Erythroblast (primary cell): ENCODE results near the gene EYS.

Experiments used
- DNase-seq, 2 experiments: peaks; one replicate each; lab custom pipeline; 2025; lab: John Stamatoyannopoulos, UW
- GATA1 ChIP-seq: IDR thresholded peaks from 2 replicates; pipeline ENCODE4 v1.6.1; 2011; ENCODE audit warnings: low read depth, mild to moderate bottlenecking, control low read depth, low read length, moderate library complexity
- POLR2A ChIP-seq: IDR thresholded peaks from 2 replicates; pipeline ENCODE4 v1.6.1; 2011; ENCODE audit warnings: mild to moderate bottlenecking, low read length

Gene EYS

DNA sequence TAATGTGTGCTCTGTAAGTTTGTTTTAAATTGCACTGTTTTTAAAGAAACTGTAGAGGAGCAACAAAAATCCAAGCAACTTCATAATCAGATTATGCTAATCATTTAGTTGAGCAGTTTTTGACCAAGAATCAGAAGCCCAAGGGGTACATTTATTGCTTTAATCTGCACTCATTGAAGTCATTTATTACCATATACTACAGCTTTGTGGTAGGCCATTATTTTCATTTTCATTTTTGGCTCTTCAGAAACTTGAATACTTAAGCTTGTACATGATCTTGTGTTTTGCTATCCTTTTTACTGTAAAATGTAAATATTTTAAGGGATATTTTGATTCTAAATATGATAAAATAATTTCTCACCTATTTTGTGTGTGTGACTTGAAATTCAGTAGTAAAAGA, 1992.9 kb downstream of the EYS start:
- DNase-seq, result no peak
- TF ChIP-seq POLR2A, result no peak

DNA sequence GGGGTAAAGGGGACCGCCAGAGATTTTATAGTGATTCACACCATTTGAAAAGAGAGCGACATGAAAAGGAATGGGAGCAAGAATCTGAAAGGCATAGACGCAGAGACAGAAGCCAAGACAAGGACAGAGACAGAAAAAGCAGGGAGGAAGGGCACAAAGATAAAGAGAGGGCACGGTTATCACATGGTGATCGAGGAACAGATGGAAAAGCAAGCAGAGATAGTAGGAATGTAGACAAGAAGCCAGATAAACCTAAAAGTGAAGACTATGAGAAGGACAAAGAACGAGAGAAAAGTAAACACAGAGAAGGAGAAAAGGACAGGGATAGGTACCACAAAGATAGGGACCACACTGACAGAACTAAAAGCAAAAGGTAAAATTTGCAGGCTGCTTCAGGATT, 1993.7 kb downstream of the EYS start:
- TF ChIP-seq POLR2A (no peak), GATA1 (no peak)
- DNase-seq, result no peak

DNA sequence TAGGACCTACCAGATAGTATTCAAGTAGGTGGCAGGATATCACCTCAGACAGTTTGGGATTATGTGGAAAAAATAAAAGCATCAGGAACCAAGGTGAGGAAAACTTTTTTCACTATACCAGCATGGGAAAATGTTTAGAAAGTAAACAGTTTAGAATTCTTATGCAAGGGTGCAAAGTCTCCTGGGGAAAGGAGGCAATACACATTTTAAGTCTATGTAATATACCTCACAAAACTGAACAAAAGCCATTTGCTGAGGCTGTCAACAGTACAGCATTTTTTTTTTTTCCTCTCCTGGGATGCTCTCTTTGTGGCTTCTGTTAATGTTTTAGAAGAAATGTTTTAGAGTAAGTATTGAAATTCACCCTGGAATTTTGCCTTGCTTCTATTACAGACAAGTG, 1997.9 kb downstream of the EYS start:
- DNase-seq, result no peak
- TF ChIP-seq GATA1 (no peak), POLR2A (no peak)

DNA sequence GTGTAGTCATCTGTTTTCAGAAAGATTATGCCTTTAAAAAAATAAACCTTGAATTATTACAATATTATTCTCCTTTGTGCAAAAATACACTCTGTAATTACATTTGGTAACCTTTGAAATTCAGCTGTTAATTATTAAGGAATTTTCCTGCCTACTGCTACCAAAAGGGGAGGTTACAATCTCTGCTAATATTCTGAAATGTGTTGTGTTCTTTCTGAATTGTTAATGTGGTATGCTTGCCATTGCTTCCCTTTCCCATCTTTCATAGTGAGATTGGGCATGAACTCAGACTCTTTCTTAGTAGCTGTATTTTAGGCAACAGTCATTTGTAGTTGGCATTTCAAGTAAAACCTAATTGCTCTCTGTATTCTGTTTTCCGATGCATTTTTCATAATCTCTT, 1998.4 kb downstream of the EYS start:
- TF ChIP-seq POLR2A (no peak), GATA1 (no peak)
- DNase-seq, result no peak

DNA sequence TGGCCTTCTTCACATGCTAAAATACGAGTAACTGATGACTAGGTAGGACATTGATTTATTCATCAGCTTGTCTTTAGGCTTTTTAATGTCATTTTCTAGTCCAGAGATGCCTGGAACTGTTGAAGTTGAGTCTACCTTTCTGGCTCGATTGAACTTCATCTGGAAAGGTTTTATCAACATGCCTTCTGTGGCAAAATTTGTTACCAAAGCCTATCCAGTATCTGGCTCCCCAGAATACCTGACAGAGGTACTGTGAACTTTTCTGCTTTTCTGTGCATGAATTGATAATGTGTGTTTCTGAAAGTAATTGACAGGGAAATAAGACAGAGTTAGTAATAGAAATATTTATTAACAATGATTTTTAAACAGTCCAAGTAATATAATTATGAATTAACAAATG, 2000.4 kb downstream of the EYS start:
- TF ChIP-seq POLR2A (no peak), GATA1 (no peak)

DNA sequence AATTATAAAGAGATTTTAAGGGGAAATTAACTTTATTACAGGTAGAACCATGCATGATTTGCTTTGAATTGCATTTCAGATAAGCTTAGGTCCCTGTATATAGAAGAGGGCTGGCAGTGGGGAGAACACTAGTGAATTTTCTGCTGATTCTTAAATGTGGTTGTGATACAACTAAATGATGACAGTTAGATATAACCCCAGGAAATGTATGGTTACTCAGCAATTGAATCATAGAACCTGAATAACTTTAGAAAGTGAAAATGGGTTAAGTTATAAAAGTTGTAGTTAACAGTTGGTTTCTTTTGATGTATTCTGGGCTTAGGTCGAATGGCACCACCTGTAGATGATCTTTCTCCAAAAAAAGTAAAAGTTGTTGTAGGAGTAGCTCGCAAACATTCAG, 2001.3 kb downstream of the EYS start:
- TF ChIP-seq POLR2A (no peak), GATA1 (no peak)
- DNase-seq, result no peak

More for the DNA sequence above, 2000.4 kb downstream of the EYS start:
- DNase-seq, result no peak

DNA sequence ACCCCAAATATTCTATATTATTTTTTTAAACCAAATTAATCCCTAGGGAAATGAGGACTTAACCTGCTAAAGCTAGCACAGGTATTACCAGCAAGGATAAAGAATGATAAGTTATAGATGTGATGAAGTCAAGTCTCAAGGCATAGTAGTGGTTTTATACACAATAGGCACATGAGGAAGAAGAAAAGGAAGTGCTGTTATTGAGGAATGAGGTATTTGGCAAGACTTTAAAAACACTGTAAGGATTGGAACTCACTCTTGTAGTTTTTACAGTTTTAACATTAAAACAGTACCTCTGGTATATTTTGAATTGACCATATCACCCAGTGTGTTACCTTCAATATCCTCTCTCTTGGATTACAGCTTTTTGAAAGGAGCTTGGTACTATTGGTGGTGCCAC, 2016.8 kb downstream of the EYS start:
- DNase-seq, result no peak
- TF ChIP-seq POLR2A (no peak), GATA1 (no peak)

DNA sequence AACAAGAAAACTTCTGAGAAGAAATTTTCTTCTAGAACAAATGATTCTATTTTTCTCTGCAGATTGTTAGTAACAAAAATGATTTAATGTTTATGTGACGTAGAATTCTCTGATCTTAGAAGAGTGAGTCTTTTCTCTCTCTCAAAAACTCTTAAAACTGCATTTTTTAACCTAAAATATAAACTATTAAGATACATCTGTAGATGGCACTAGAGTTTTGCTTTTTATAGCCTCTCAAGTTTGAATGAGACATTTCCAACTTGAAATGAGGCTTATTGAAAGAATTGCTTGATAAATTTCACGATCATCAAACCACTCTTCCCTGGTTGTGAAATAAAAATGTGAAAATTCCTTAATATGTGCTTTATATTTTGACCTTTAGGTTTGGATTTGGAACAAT, 2017.6 kb downstream of the EYS start:
- no peak for TF ChIP-seq GATA1
- DNase-seq, result no peak

DNA sequence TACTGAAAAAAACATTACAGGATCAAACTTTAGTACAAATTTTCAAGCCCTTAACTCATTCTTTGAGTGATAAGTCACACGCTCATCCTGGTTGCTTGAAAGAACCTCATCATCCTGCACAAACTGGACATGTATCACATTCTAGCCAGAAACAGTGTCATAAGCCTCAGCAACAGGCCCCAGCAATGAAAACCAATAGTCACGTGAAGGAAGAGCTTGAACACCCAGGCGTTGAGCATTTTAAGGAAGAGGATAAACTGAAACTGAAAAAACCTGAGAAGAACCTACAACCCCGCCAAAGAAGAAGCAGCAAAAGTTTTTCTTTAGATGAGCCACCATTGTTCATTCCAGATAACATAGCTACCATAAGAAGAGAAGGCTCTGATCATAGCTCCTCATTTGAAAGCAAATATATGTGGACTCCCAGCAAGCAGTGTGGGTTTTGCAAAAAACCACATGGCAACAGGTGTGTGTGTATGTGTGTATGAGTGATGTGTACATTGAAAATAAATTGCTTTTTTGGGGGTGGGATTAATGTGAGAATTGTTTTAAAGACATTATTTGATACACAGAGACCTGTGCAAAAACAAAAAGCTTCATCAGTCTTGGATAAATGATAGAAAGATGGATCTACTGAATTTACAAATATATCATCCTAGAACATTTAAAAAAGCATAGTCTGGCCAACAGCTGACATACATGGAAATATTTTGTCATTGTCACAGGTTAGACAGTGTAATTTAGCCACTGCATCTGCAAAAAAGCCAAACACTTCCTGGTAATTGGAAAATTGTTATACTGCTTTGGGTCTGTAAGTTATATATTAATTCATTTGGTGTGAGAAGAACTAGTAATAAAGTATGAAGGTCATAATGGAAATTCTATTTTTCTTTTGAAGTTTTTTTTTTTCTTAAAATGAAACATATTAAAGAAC, 2021.3 kb downstream of the EYS start:
- DNase-seq, result no peak
- no peak for TF ChIP-seq POLR2A
- TF ChIP-seq GATA1, result no peak

DNA sequence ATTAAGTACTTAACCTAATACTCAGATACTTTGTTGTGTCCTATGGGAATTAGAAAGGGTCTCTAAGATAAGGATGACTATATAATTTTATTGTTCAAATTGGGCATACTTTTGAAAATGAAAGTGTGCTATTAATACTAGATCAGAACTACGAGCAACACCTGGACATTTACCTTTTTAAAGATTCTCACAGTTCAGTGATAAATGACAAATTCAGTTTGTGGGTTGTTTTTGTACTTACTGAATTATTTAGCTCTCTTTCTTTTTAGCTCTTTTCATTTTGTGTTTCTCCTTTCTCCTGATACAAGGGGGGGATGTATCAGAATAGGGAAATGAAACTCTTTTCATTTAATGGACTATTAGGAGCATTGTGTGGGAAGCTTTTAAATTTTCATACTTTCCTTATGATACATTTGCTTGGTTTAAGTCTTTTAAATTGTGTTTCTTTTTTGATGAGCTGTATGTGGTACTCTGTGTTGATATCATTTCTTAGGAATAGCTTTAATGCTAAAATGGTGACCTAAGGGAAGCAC, 2023.9 kb downstream of the EYS start:
- TF ChIP-seq GATA1 (no peak), POLR2A (no peak)

DNA sequence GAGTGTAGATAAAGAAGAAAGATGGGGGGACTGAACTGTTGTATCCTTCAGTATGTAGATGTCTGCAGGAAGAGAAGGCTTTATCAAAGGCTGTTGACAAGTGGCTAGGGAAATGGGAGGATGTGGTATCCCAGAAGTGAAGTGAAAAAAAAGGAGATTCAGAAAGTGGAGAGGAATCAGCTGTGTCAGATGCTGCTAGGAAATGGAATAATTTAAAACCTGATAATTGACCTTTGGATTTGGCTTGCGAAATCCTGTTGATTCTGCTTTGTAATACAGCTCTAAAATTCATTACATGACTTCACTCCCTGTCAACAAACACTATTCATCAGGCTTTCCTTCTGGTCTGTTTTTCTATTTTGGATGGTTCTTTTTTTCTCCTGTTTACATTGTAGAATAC, 2029.7 kb downstream of the EYS start:
- TF ChIP-seq GATA1, result no peak
- TF ChIP-seq POLR2A, result no peak
- DNase-seq, result peak in 1 of 2 experiments; percentile 38

More for the DNA sequence above, 2023.9 kb downstream of the EYS start:
- DNase-seq, result no peak

DNA sequence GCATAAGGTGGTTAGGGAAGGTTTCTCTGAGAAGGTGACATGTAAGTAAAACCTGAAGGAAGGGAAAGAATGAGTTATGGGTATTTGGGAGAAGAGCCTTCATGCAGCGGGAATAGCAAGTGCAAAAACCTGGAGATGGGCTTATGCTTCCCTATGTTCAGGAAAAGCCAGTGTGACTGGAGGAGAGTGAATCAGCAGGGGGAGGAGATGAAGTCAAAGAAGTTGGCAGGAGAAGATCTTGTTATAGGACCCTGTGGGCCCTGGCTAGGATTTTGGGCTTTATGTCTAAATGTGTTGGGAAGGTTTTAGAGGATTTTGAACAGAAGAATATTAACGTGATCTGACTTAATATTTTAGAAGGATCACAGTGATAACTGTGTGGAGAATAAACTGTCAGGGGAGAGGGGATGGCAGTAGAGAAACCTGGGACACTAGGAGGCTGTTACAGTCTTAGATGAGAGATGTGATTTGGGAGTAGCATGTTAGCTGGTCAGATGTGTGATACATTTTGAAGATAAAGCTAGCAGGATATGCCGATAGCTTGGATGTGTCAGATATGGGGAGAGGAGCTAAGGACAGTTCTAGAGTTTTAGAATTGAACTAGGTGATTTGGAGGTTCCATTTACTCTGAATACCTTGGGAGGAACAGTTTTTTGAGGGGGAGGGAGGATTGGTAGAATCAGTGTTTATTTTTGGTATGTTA, 2030.5 kb downstream of the EYS start:
- no peak for TF ChIP-seq POLR2A
- no peak for TF ChIP-seq GATA1
- DNase-seq, result peak in 1 of 2 experiments; percentile 20

DNA sequence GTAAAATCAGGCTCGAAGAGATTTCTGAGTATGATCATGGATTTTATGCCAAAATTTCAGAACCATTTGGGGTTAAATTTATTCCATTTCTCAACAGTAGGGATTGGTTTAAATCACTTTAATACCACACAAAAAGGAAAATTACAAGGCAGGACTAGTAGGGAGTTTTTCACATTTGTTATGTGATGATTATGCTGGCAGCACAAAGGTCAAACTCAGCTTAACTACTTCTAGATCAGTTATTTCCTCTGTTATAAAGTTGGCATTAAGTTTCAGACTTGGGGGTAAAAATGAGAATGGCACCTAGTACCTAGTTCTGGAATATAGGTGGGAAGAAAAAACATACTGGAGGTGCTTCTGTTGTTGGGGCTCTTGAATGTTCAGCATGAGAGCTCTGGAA, 2031.9 kb downstream of the EYS start:
- TF ChIP-seq GATA1, result no peak
- DNase-seq, result no peak

DNA sequence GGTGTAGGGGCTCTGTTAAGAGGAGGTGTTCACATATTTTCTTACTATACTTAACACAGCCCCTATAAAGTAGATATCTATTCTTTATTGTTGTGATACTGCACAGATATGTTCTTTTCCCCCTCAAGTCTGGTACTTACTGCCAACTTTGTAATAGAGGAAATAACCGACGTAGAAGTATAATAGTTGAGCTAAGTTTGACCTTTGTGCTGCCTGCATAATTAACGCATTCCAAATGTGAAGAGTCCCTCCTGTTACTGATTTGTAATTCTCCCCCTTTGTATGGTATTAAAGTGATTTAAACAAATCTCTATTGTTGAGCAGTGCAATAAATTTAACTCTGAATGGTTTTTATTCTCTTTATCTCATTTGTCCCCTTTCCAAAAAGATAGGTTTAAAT, 2032.4 kb downstream of the EYS start:
- DNase-seq, result no peak
- TF ChIP-seq POLR2A (no peak), GATA1 (no peak)
